GM18511 (cell line): ENCODE data around the gene UBE2C.

Source experiments
- ATAC-seq: cut with Tn5 transposase; IDR thresholded peaks from one replicate; pipeline ENCODE4 v1.9.1; 2021; ENCODE audit warnings: mild to moderate bottlenecking, moderate library complexity; ENCODE audit not compliant: unreplicated experiment

UBE2C gene

GRCh38 chr20:45832619-45833018 lies 20.2 kb downstream of the UBE2C start:
- ATAC-seq = no peak

GRCh38 chr20:45833030-45833882 lies 20.8 kb downstream of the UBE2C start, which contains the start of gene SNX21:
Gene SNX21, plus strand, starts transcription at chr20:45833799. Its CDS starts 121 bp downstream, at chr20:45833920.
- peak; percentile 52 for ATAC-seq

- peak; percentile 48 for ATAC-seq
Observed at GRCh38 chr20:45833883-45834796, 21.7 kb downstream of the UBE2C start.

DNA sequence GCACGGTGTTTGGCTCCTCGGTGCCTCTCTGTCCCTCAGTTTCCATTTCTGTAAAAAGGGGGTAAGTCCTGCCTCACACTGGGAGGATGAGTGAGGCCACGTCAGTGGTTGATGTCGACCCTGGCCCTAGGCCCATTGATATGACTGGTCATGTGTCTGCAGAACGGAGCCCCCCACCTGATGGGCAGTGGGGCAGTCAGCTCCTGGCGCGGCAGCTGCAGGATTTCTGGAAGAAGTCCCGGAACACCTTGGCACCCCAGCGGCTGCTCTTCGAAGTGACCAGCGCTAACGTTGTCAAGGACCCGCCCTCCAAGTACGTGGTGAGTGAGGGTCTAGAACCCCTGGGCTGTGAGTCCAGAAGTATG lies 22.3 kb downstream of the UBE2C start:
- ATAC-seq = no peak

DNA sequence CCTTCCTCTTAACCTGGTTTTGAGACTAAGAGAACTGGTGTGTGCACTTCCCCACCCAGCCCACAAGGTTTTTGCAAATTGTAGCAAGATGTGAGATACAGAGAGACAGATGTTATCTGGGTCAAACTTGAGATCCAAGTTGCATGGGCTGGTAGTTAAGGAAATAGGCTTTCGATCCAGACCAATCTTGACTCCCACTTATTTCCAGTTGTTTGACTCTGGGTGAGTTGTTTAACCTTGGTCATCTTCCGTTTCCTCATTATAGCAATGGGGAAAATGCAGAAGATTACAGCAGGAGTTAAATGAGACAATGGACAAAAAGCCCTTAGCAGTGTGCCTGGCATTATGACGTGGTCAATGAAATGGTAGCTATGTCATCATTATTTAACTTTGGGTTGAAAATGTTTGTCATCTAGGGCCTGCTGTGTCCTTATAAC lies 22.9 kb downstream of the UBE2C start:
- ATAC-seq = no peak

DNA sequence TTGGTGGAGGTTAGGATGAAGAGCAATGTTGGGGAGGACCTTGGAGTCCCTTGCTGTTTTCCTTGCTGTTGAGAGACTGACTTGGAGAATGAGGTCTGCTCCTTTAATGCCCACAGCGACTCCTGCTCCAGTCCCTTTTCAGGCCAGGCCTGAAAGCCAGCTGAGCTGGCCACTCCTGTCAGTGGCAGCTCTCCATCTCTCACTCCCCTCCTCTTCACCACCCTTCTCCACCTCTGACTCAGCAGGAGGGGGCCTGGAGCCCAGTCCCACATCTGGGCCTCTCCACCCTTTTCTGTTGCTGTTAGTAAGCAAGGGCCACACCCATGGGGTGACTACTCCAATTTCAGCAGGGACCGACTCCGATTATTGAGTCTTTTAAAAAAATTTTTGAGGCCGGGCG lies 23.4 kb downstream of the UBE2C start:
- ATAC-seq = no peak

DNA sequence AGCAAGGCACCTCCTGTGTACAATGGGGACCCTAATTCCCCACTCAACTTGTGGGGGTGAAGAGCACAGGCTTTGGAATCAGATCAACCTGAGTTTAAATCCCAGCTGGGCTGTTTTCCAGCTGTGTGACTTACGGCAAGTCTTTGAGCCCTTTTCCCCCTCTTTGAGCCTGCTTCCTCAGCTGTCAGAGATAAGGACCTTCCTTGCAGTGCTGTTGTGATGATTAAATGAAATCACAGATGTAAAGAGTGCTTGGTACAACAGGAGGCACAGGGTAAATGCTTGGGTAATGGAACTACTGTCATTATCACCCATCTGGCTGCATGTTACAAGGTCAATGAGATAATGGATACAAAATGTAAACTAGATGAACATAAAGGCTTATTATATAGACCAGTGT lies 24.4 kb downstream of the UBE2C start:
- ATAC-seq = no peak

- ATAC-seq = no peak
Observed at GRCh38 chr20:45840700-45841198, 28.3 kb downstream of the UBE2C start.

- ATAC-seq = no peak
Observed at GRCh38 chr20:45841407-45842129, 29.1 kb downstream of the UBE2C start.

GRCh38 chr20:45842169-45842812 lies 29.8 kb downstream of the UBE2C start:
- peak; percentile 74 for ATAC-seq

DNA sequence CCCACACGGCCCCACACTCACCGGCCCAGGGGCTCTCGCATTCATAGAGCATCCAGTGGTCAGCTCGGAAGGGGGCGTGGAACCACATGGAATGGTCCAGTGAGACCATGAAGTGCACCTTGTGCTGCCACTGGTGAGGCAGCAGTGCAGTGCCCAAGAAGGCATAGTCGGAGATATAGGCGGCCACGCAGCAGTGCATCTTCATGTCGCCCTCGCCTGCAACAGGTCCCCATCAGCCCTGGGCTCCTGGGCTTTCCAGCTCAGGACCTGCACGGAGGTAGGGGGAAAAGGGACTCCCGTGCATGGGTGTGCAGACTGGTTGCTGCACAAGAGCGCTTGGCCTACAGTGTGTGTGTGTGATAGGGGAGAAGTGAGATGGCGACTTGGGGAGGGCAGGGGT lies 31.1 kb downstream of the UBE2C start:
- ATAC-seq = no peak

GRCh38 chr20:45845452-45845851 lies 33.0 kb downstream of the UBE2C start:
- no peak for ATAC-seq

DNA sequence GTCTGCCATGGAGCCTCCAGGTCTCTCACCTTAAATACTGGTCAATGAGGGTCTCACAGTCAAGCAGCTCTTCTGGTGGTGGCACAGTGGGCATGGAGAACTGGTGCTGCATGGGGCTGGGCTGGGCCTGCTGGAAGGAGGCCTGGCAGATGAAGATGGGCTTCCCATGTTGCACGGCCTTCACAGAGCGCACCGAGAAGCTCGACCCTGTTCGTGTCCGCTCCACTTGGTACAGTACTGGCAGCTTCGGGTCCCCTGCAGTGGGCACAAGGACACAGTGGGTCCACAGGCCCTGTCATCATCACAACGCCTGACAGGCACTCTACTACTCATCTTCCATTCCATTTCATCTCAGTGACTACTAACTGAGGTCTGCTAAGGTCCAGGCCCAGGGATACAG lies 36.0 kb downstream of the UBE2C start:
- no peak for ATAC-seq

- ATAC-seq = no peak
Observed at GRCh38 chr20:45848969-45849582, 36.6 kb downstream of the UBE2C start.

- ATAC-seq = no peak
Observed at GRCh38 chr20:45850238-45850637, 37.8 kb downstream of the UBE2C start.

DNA sequence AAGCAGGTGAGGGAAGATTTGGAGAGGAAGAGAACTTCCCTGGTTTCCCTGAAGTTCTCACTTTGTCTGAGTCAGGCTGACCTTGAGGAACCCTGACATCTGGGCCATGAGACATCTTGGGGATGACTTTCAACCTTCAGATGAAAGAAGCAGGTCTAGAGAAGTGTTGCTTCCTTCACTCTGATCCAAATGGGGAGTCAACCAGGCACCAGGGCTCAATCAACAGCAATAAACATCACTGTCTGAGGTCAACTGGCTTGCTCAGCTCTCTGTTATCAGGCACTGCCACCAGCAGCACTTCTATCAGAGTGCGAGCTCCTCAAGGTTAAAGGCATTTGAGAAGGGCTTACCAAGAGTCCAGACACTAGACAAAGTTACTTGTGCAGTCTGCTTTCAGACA lies 38.5 kb downstream of the UBE2C start:
- ATAC-seq = no peak

GRCh38 chr20:45851501-45851900 lies 39.1 kb downstream of the UBE2C start:
- no peak for ATAC-seq

DNA sequence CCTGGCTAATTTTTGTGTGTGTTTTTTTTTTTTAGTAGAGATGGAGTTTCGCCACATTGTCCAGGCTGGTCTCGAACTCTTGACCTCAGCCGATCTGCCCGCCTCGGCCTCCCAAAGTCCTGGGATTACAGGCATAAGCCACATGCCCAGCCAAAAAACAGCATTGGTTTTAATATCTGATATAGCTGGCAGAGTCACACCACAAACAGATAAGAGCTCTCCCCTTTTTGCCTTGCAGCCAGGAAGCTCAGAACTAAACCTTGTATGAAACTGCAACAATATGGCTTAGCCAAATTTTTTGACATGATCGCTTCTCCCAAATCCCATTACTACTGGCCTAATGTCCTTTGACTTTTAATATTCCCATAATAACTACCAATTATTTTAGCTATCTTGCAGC lies 39.9 kb downstream of the UBE2C start:
- no peak for ATAC-seq

DNA sequence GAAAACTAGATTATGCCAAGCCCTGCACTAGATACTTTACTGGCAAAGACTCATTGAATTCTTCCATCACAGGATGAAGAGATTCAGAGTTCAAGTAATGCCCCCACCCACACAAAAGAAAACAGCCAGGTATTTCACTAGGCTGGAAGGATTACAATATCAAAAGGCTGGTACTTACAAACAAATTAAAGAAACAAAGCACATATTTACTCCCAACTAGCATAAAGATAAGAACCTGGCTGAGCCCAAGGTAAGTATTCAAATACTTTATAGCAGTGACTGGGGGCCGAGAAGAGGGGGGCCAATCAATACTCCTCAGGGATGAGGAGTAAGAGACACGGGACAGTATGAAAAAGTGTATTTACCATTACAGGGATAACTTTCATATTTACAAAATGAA lies 41.0 kb downstream of the UBE2C start:
- ATAC-seq = no peak
